Limb (tissue), 2 donors: ENCODE data around the gene SERPINE2.

Experiments used
- DNase-seq, 2 donors: peaks; one replicate each; pipeline ENCODE4 v3.0.0-alpha.2; 2016; ENCODE audit errors: extremely low spot score in 2 of 2

Gene SERPINE2

GRCh38 chr2:223976635-223977226, 62.4 kb downstream of the SERPINE2 start:
- no peak for DNase-seq

- DNase-seq: no peak
Measured at GRCh38 chr2:223973606-223974005, 65.5 kb downstream of the SERPINE2 start.

DNA sequence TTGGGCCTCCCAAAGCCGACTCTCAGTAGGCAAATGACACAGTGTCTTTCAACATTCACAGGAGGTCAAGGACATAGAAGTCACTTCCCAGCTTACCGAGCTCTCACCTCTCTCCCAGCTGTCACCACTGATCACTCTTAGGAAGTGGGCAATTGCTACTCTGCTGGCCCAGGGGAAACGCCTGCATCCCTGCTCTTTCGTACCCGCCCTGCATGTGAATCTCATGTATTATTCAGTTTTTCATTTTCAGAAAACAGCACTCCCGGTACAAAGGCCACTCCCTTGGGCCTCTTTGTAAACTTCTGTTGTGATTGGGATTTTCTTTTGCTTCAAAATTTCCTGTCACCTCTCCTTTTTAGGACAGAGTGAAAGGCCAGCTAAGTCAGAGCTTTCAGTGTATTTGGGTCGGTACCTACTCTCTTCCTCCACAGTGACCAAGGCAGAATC, 66.4 kb downstream of the SERPINE2 start:
- no peak for DNase-seq

- DNase-seq: no peak
Measured at GRCh38 chr2:223971731-223972130, 67.4 kb downstream of the SERPINE2 start.

DNA sequence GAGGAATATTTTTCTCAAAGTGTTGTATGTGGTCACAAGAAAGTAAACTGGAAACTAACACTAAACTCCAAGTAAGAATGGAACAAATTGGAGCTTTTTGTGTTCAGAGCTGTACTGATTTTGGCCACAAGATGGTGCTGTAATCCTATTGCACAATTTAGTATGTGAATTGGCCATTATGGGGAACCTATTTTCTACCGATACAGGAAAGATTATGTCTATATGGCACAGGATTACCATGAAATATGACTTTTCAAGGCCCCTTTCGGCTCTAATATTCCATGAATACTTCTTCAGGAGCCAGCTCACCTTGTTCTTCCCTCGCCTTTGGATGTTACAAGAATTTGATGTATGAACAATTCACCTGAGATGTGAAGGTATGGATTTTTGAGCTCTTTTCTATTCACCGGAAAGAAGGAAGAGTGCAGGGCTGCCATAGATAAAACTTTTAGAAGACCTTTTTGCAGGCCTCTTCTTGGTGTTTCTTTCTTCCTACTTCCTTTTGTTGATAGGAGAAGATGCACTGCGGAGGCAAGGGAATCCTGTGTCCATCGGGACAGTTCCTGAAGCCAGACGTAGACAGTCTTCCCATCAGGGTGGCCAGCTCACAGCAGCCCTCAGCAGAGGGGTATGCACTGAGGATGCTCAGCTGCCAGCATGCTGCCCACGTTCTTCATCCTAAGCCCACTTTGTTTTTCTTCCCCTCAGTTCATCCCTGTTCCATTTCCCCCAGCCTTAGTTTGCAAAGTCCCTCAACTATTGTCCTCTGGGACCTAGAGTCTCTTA, 68.5 kb downstream of the SERPINE2 start:
- peak; percentile 56 to 82 for DNase-seq

DNA sequence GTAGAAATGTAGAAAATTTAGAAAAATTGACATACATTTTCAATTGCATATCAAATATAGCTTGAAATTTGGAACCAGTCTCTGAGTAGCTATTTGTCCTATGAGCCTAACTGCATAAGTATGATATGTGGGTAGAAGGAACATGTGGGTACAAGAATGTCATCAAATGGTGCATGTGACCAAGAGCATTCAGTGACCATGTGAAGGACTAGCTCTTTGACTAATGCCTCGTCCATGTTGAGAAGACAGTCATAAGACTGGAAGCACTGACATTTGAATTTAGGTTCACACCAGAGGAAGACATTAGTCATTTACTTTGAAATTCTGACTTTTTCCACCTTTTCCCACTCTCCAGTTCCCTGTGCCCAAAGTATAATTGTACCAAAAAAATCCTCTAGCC, 69.2 kb downstream of the SERPINE2 start:
- no peak for DNase-seq

GRCh38 chr2:223969315-223969714, 69.8 kb downstream of the SERPINE2 start:
- DNase-seq: no peak

- no peak for DNase-seq
Measured at GRCh38 chr2:223967981-223968380, 71.1 kb downstream of the SERPINE2 start.

GRCh38 chr2:223959688-223960087, 79.4 kb downstream of the SERPINE2 start:
- no peak for DNase-seq

DNA sequence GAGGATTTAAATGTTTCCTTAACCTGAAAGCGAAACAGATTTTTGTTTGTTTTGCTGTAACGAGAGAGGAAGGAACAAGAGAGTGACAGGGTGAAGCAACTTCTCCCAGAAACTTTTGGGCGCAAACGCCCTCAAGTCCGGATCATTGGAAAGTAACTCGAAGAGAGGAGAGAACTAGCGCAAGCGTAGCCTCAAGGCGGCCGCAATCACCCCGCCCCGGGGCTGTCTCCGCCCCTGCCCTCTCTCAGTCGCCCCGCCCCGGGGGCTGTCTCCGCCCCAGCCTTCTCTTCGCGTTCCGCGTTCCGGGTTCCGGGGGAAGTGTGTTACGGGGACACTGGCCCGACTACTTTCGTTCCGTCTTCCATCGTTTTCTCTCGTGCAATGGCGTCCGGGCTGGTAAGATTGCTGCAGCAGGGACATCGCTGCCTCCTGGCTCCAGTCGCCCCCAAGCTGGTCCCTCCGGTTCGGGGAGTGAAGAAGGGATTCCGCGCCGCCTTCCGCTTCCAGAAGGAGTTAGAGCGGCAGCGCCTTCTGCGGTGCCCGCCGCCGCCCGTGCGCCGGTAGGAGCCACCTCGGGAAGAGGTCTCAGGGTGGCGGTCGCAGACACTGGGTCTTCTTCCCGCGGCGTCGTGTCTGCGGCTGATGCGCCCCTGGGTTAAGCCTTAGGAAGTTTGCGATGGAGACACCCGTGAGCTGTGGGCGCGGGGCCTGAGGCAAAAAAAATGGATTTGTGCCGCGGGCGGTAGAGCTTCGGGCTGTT, 81.8 kb downstream of the SERPINE2 start, which contains the start of gene MRPL44:
Gene MRPL44, plus strand, starts transcription at position 372 of the 760 bp plus-strand sequence. Its CDS starts 10 bp downstream, at position 382.
- DNase-seq: peak; percentile 94 to 99

- no peak for DNase-seq
Measured at GRCh38 chr2:223956300-223956699, 82.8 kb downstream of the SERPINE2 start.

- DNase-seq: no peak
Measured at GRCh38 chr2:223954401-223954800, 84.7 kb downstream of the SERPINE2 start.

- DNase-seq: no peak
Measured at GRCh38 chr2:223952280-223952968, 86.7 kb downstream of the SERPINE2 start.

DNA sequence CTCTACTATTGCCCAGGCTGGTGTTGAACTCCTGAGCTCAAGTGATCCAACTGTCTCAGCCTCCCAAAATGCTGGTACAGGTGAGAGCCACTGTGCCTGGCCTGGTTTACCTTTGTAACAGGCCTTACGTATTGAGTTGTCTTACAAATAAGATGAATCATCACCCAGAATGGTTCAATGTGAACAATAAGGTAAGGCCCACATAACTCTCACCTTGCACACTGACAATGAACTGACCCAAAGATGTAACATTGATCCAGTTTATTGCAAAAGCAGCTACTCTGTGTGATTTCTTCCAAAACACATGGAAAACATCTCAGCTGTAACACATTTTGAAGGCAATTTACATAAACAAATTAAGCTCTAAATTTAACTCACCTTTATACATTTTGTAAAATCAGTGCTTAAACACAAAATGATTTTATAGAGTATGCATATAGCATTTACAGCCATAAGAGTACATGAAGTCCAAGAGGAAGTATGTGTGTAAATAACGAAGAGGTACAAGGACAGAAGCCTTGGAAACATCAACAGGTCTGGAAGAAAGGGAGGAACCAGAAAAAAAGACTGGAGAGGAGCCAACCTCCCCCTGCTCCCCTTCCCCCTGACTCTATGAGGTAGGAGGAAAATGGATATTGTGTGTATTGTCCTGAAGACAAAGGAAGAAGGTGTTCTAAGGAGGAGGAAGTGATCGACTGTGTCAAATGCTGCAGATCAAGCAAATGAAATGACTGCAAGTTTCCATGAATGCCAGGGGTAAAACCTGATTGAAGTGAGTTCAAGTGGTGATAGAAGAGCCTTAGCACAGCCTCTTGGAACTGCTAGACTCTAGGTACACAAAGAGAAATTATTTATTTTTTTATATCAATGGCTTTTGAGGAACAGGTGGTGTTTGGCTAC, 88.4 kb downstream of the SERPINE2 start:
- no peak for DNase-seq

DNA sequence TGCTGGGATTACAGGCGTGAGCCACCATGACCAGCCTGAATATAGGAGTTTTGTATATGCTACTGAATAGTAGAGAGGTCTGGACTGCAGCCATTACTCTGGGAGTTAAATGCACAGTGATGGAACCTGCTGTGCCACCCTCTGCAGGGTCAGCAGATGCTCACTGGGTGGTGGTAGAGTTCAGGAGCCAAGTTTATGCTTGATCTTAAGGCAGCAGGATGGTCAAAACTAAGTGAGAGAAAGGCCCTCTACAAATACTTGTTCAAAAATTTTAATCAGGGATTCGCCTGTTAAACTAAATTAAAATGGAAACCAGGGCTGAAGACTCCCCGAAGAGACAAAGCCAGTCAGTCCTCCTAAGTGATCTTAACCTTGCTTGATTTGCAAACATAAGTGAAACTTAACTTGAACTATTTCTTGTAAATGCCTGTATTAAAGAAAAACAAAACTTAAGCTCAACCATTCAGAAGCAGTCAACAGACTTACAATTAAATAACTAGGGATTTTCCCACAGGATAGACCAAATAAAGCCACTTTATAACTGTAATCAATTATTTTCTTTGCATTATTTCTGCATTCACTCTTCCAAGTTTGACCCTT, 89.7 kb downstream of the SERPINE2 start:
- DNase-seq: no peak

- no peak for DNase-seq
Measured at GRCh38 chr2:223947711-223948205, 91.3 kb downstream of the SERPINE2 start.

DNA sequence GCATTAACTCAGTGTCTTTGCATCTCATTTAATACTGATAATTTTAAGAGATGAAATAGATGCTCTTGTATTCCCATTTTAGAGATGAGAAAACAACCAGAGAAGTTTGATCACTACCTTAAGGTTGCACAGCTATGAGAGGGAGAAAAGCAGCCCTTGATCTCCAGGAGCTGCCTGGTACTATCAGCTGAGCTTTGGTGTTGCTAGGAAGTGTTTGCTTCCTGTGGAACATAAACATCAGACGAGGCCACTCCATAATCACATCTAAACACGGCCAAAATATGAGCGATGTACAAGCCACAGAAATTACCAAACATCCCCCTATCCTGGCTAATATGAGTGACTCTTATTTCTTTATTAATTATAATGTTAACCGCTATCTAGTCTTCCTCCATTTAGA, 93.3 kb downstream of the SERPINE2 start:
- no peak for DNase-seq

- peak; percentile 91 to 93 for DNase-seq
Measured at GRCh38 chr2:223944703-223945531, 94.2 kb downstream of the SERPINE2 start, which contains the start of gene WDFY1. Gene WDFY1 (minus strand): TSS chr2:223945335. CDS start chr2:223945284, 51 bp downstream.

GRCh38 chr2:223944166-223944702, 94.9 kb downstream of the SERPINE2 start:
- peak in 1 of 2 donors; percentile 71 for DNase-seq
